ENCODE results near the gene CD9. TPM values are rescaled to one million over a fixed set of nuclear protein-coding genes. Genes with fewer than 3 reads are reported as not detected.

Gene CD9
- polyA plus RNA-seq, 1 donor: 204 TPM

DNA sequence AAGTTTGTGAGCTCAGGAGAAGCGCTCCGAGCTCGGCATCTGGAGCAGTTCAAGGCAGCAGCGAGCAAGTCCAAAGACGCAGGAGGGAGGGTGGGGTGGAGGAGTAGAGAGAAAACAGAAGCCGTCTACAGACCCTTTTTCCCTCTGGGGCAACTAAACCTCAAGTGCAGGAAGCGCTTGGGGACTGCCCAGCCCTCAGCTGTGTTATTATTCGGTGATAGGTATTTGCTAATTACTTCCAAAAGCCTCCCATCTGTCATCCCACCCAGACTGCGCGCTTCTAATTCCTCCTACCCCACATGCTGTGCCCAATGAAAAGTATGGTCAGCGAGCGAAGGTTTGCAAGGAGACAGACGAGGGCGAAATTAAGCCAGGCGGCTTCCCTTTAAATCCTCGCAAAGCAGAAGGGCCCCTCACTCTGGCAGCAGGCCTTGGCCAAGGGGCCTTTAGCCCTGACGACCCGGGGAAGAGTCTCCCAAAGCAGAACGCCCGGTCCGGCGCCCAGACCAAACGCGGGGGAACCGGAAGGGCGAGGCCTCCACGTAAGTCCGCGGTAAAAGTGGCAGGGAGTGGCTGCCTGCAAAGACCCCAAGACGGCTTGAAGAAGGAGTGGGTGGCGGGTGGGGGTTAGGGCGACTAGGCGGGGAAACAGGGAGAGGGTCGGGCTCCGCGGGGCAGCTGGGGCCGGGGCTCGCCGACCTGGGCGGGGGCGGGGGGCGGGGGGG is 507 bp upstream of the CD9 start:
- no CpG with 5 or more reads among the region's 42 CpGs for WGBS (ENCODE audit: insufficient coverage, low lambda C conversion rate)
- Histone ChIP-seq H3K27ac (ENCODE audit: low read length) (peak overlapping the region; percentile 74), H3K4me1 (ENCODE audit: control insufficient read depth, insufficient read depth, low read length) (peaks cover 70% of the 10 kb centered on the region)

GRCh38 chr12:6201213-6201608 is 1.0 kb downstream of the CD9 start:
- DNase-seq: peak; percentile 48 to 76
- WGBS (ENCODE audit: insufficient coverage, low lambda C conversion rate): no CpG with 5 or more reads among the region's 15 CpGs
- H3K4me1 ChIP-seq (ENCODE audit: control insufficient read depth, insufficient read depth, low read length): peaks cover 72% of the 10 kb centered on the region

More for the DNA sequence above, 507 bp upstream of the CD9 start:
- Histone ChIP-seq H3K27me3 (ENCODE audit: control insufficient read depth, insufficient read depth, low read length) (peaks cover 7% of the 10 kb centered on the region), H3K9me3 (ENCODE audit: control insufficient read depth, low read depth, low read length) (no peaks in the 10 kb centered on the region), H3K36me3 (ENCODE audit: control insufficient read depth, insufficient read depth, low read length) (no peaks in the 10 kb centered on the region), H3K4me3 (ENCODE audit: low read length) (peak overlapping the region; percentile 40)
- peak in 1 of 2 donors; percentile 69 for DNase-seq

DNA sequence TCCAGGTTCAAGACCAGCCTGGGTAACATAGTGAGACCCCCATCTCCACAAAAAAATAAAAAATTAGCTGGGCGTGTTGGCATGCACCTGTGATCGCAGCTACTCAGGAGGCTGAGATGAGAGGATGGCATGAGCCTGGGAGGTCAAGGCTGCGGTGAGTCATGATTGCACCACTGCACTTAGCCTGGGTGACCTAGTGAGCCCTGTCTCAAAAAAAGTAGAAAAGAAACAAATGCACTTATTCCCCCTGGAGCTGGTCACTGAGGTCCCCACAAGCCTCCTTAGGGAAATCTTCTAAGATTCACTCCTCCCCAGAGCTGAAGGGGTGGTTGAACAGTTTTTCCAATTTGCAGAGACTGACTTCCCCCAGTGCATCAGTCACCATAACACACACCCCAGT is 1.6 kb downstream of the CD9 start:
- H3K27ac ChIP-seq (ENCODE audit: low read length): peak overlapping the region; percentile 83

More at GRCh38 chr12:6201213-6201608, 1.0 kb downstream of the CD9 start:
- H3K27me3 ChIP-seq (ENCODE audit: control insufficient read depth, insufficient read depth, low read length): peaks cover 7% of the 10 kb centered on the region
- peak overlapping the region; percentile 83 for H3K27ac ChIP-seq (ENCODE audit: low read length)
- H3K9me3 ChIP-seq (ENCODE audit: control insufficient read depth, low read depth, low read length): no peaks in the 10 kb centered on the region
- peak overlapping the region; percentile 68 for H3K4me3 ChIP-seq (ENCODE audit: low read length)
- peaks cover 2% of the 10 kb centered on the region for H3K36me3 ChIP-seq (ENCODE audit: control insufficient read depth, insufficient read depth, low read length)

GRCh38 chr12:6202304-6202703 is 2.1 kb downstream of the CD9 start:
- Histone ChIP-seq H3K4me1 (ENCODE audit: control insufficient read depth, insufficient read depth, low read length) (peaks cover 75% of the 10 kb centered on the region), H3K4me3 (ENCODE audit: low read length) (peak overlapping the region; percentile 68), H3K36me3 (ENCODE audit: control insufficient read depth, insufficient read depth, low read length) (peaks cover 4% of the 10 kb centered on the region), H3K9me3 (ENCODE audit: control insufficient read depth, low read depth, low read length) (no peaks in the 10 kb centered on the region), H3K27ac (ENCODE audit: low read length) (peak overlapping the region; percentile 19), H3K27me3 (ENCODE audit: control insufficient read depth, insufficient read depth, low read length) (peaks cover 7% of the 10 kb centered on the region)
- WGBS (ENCODE audit: insufficient coverage, low lambda C conversion rate): no CpG with 5 or more reads among the region's 6 CpGs
- peak in 1 of 2 donors; percentile 38 for DNase-seq

More for the DNA sequence above, 1.6 kb downstream of the CD9 start:
- no CpG with 5 or more reads among the region's 3 CpGs for WGBS (ENCODE audit: insufficient coverage, low lambda C conversion rate)
- Histone ChIP-seq H3K27me3 (ENCODE audit: control insufficient read depth, insufficient read depth, low read length) (peaks cover 7% of the 10 kb centered on the region), H3K9me3 (ENCODE audit: control insufficient read depth, low read depth, low read length) (no peaks in the 10 kb centered on the region), H3K4me1 (ENCODE audit: control insufficient read depth, insufficient read depth, low read length) (peaks cover 73% of the 10 kb centered on the region), H3K36me3 (ENCODE audit: control insufficient read depth, insufficient read depth, low read length) (peaks cover 4% of the 10 kb centered on the region), H3K4me3 (ENCODE audit: low read length) (peak overlapping the region; percentile 68)
- DNase-seq: no peak

DNA sequence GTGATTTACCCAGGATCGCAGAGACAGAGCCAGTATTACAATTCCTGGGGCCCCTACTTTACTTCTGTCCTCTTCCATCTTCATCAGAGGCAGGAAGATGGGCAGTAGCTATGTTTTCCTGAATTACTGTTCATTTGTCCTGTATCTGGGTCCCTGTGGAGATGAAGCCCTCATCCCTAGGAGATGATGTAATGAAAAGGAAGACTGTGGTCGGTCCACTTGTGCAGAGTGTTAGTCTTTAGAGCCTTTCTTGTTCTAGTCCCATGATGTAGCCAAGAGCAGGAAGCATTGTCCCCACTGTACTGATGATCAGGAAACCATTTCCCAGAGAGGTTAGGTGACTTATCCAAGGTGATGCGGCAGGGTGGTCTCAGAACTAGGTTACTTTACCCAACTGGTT is 2.6 kb downstream of the CD9 start:
- peaks cover 7% of the 10 kb centered on the region for H3K27me3 ChIP-seq (ENCODE audit: control insufficient read depth, insufficient read depth, low read length)
- H3K9me3 ChIP-seq (ENCODE audit: control insufficient read depth, low read depth, low read length): no peaks in the 10 kb centered on the region
- WGBS (ENCODE audit: insufficient coverage, low lambda C conversion rate): no CpG with 5 or more reads among the region's 3 CpGs
- no peak for DNase-seq
- peaks cover 74% of the 10 kb centered on the region for H3K4me1 ChIP-seq (ENCODE audit: control insufficient read depth, insufficient read depth, low read length)
- peaks cover 4% of the 10 kb centered on the region for H3K36me3 ChIP-seq (ENCODE audit: control insufficient read depth, insufficient read depth, low read length)
- peak overlapping the region; percentile 19 for H3K27ac ChIP-seq (ENCODE audit: low read length)
- H3K4me3 ChIP-seq (ENCODE audit: low read length): no peak overlapping the region

GRCh38 chr12:6203601-6204000 is 3.4 kb downstream of the CD9 start:
- peaks cover 67% of the 10 kb centered on the region for H3K4me1 ChIP-seq (ENCODE audit: control insufficient read depth, insufficient read depth, low read length)
- no peak for DNase-seq
- whole genome bisulfite sequencing (ENCODE audit: insufficient coverage, low lambda C conversion rate): no CpG with 5 or more reads among the region's 3 CpGs

GRCh38 chr12:6204533-6205143 is 4.4 kb downstream of the CD9 start:
- DNase-seq: no peak
- Histone ChIP-seq H3K4me1 (ENCODE audit: control insufficient read depth, insufficient read depth, low read length) (peaks cover 56% of the 10 kb centered on the region), H3K4me3 (ENCODE audit: low read length) (no peak overlapping the region)

More at GRCh38 chr12:6203601-6204000, 3.4 kb downstream of the CD9 start:
- Histone ChIP-seq H3K4me3 (ENCODE audit: low read length) (no peak overlapping the region), H3K36me3 (ENCODE audit: control insufficient read depth, insufficient read depth, low read length) (peaks cover 4% of the 10 kb centered on the region), H3K27me3 (ENCODE audit: control insufficient read depth, insufficient read depth, low read length) (peaks cover 7% of the 10 kb centered on the region), H3K27ac (ENCODE audit: low read length) (no peak overlapping the region), H3K9me3 (ENCODE audit: control insufficient read depth, low read depth, low read length) (no peaks in the 10 kb centered on the region)

DNA sequence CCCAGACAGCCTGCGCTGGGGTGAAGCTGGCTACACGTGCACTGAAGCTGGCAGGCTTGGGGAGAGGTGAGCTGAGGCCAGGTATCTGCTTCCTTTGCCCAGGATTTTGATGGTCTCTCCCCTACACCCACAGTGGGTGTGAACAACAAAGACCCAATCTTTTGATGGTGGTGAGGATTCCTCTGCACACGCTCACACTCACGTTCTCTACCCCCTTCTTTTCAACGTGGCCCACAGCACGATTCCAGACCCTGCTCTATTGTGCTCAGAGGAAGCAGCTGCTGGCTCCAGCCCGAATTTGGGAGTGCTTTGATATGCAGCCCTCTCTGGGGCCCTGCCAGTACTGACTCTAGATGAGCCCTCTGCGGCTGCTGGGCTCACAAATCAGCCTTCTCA is 4.9 kb downstream of the CD9 start:
- Histone ChIP-seq H3K4me3 (ENCODE audit: low read length) (no peak overlapping the region), H3K27me3 (ENCODE audit: control insufficient read depth, insufficient read depth, low read length) (peaks cover 7% of the 10 kb centered on the region), H3K27ac (ENCODE audit: low read length) (peak overlapping the region; percentile 44), H3K4me1 (ENCODE audit: control insufficient read depth, insufficient read depth, low read length) (peaks cover 57% of the 10 kb centered on the region), H3K36me3 (ENCODE audit: control insufficient read depth, insufficient read depth, low read length) (peaks cover 7% of the 10 kb centered on the region), H3K9me3 (ENCODE audit: control insufficient read depth, low read depth, low read length) (no peaks in the 10 kb centered on the region)
- no CpG with 5 or more reads among the region's 8 CpGs for WGBS (ENCODE audit: insufficient coverage, low lambda C conversion rate)
- DNase-seq: no peak

More at GRCh38 chr12:6204533-6205143, 4.4 kb downstream of the CD9 start:
- no peaks in the 10 kb centered on the region for H3K9me3 ChIP-seq (ENCODE audit: control insufficient read depth, low read depth, low read length)
- peaks cover 7% of the 10 kb centered on the region for H3K36me3 ChIP-seq (ENCODE audit: control insufficient read depth, insufficient read depth, low read length)
- H3K27ac ChIP-seq (ENCODE audit: low read length): peak overlapping the region; percentile 44
- WGBS (ENCODE audit: insufficient coverage, low lambda C conversion rate): no CpG with 5 or more reads among the region's 5 CpGs
- H3K27me3 ChIP-seq (ENCODE audit: control insufficient read depth, insufficient read depth, low read length): peaks cover 7% of the 10 kb centered on the region

- Histone ChIP-seq H3K4me1 (ENCODE audit: control insufficient read depth, insufficient read depth, low read length) (peaks cover 62% of the 10 kb centered on the region), H3K27ac (ENCODE audit: low read length) (peak overlapping the region; percentile 44), H3K36me3 (ENCODE audit: control insufficient read depth, insufficient read depth, low read length) (peaks cover 7% of the 10 kb centered on the region), H3K4me3 (ENCODE audit: low read length) (no peak overlapping the region), H3K27me3 (ENCODE audit: control insufficient read depth, insufficient read depth, low read length) (peaks cover 5% of the 10 kb centered on the region), H3K9me3 (ENCODE audit: control insufficient read depth, low read depth, low read length) (no peaks in the 10 kb centered on the region)
- DNase-seq: no peak
- 20% methylated on average over 1 of the region's 2 CpGs for WGBS (ENCODE audit: insufficient coverage, low lambda C conversion rate)
Observed at GRCh38 chr12:6205761-6206160, 5.6 kb downstream of the CD9 start.

DNA sequence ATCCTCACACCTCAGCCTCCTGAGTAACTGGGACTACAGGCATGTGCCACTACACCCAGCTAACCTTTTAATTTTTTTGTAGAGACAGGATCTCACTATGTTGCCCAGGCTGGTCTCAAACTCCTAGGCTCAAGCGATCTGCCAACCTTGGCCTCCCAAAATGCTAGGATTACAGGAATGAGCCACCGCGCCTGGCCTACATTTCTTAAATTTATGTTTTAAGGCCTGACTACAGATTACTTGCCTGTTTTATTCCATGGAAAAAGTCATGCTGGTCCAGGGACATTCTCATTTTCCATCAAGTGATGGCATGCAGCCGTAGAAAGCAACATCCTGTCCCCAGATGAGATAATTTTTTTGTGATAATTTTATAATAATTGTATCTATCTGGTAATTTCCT is 6.1 kb downstream of the CD9 start:
- no peaks in the 10 kb centered on the region for H3K9me3 ChIP-seq (ENCODE audit: control insufficient read depth, low read depth, low read length)
- no CpG with 5 or more reads among the region's 4 CpGs for WGBS (ENCODE audit: insufficient coverage, low lambda C conversion rate)
- H3K4me1 ChIP-seq (ENCODE audit: control insufficient read depth, insufficient read depth, low read length): peaks cover 62% of the 10 kb centered on the region
- no peak for DNase-seq
- peaks cover 1% of the 10 kb centered on the region for H3K27me3 ChIP-seq (ENCODE audit: control insufficient read depth, insufficient read depth, low read length)
- no peak overlapping the region for H3K4me3 ChIP-seq (ENCODE audit: low read length)
- H3K36me3 ChIP-seq (ENCODE audit: control insufficient read depth, insufficient read depth, low read length): peaks cover 7% of the 10 kb centered on the region
- peak overlapping the region; percentile 13 for H3K27ac ChIP-seq (ENCODE audit: low read length)
